ENCODE measurements around the gene PAPPA2. TPM values are rescaled to one million over a fixed set of nuclear protein-coding genes. Genes with fewer than 3 reads are reported as not detected.

PAPPA2 gene
- total and polyA plus RNA-seq, 2 of the 8 experiments (the other 6 are each of a cell fraction or from before 2014, with no cell fraction given): 0.08 to 0.88 TPM

DNA sequence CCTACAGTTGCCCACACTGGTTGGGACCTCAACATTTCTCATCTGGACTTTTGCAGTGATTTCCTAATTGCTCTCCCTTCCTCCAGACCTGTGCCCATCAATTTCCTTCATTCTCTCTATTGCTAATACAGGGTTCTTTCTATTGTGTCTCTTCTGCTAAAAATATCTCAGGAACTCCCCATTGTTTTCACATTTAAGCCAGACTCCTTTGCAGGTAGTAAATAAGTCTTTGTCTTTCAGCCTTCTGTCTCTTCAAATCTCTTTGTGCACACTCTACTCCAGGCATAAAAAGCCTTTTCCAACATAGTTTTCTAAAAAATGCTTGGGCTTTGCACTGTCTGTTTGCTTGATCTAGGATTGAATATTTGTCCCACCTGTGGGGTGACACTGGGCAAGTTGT, 340.6 kb downstream of the PAPPA2 start:
- H3K27me3 ChIP-seq (replicated peaks in 1 of 4; ENCODE audit: control insufficient read depth in 3 of 4, extremely low read depth in 1 of 4, insufficient read depth in 3 of 4, low read length in 3 of 4): no peaks in the 10 kb centered on the region
- no peak overlapping the region for H4K5ac ChIP-seq (ENCODE audit: insufficient read length, low read depth, low read length)
- H3K56ac ChIP-seq (replicated peaks; ENCODE audit: insufficient read length, low read depth, low read length): no peak overlapping the region
- H3K4me2 ChIP-seq (ENCODE audit: insufficient read depth in 1 of 2, low read depth in 2 of 2, low read length in 2 of 2): no peak overlapping the region
- no peak overlapping the region for H2AK5ac ChIP-seq (ENCODE audit: low read depth, low read length)
- H2AFZ ChIP-seq (ENCODE audit: low read length): no peak overlapping the region
- no peak overlapping the region for H3K4me3 ChIP-seq (ENCODE audit: extremely low read depth in 1 of 4, insufficient read depth in 2 of 4, low read depth in 3 of 4, low read length in 4 of 4)
- no peak overlapping the region for H3K4ac ChIP-seq (replicated peaks; ENCODE audit: insufficient read length, low read depth, low read length)
- TF ChIP-seq JUN (IDR thresholded peaks at IDR 0.05; ENCODE audit: low read depth, low read length) (no peak), CREB1 (IDR thresholded peaks at IDR 0.05) (no peak), CBX8 (IDR thresholded peaks at IDR 0.05; ENCODE audit: borderline replicate concordance, low read depth, low read length) (no peak), RFX5 (IDR thresholded peaks at IDR 0.05; ENCODE audit: borderline replicate concordance, low read depth, low read length) (no peak), TCF12 (IDR thresholded peaks at IDR 0.05; ENCODE audit: low read depth, low read length) (no peak), SIX5 (IDR thresholded peaks at IDR 0.05; ENCODE audit: low read depth, low read length) (no peak), SAP30 (IDR thresholded peaks at IDR 0.05; ENCODE audit: insufficient read depth, insufficient replicate concordance, low read length) (no peak), HDAC6 (IDR thresholded peaks at IDR 0.05; ENCODE audit: low read depth, low read length) (no peak)
- TF ChIP-seq, protein P1, sequence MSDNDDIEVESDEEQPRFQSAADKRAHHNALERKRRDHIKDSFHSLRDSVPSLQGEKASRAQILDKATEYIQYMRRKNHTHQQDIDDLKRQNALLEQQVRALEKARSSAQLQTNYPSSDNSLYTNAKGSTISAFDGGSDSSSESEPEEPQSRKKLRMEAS (IDR thresholded peaks at IDR 0.05): no peak
- no peak overlapping the region for H2BK12ac ChIP-seq (ENCODE audit: low read depth, low read length)
- no peaks in the 10 kb centered on the region for H3K79me2 ChIP-seq (ENCODE audit: control insufficient read depth in 1 of 2, insufficient read depth in 2 of 2, low read length in 2 of 2)
- no peak for DNase-seq (ENCODE audit: low read depth in 1 of 2, low spot score in 2 of 2)
- H3K18ac ChIP-seq (ENCODE audit: extremely low read depth, low read length): no peak overlapping the region
- no peaks in the 10 kb centered on the region for H3K79me1 ChIP-seq (ENCODE audit: low read depth, low read length)
- H3K23me2 ChIP-seq (ENCODE audit: low read depth, low read length): no peaks in the 10 kb centered on the region
- H2BK20ac ChIP-seq (ENCODE audit: low read length): 0 out of 2 replicates have a peak overlapping the region, but pooled peaks have one; percentile 13
- H2BK120ac ChIP-seq (replicated peaks; ENCODE audit: low read depth, low read length): no peak overlapping the region
- H4K8ac ChIP-seq (ENCODE audit: extremely low read depth, insufficient read depth, low read length): no peak overlapping the region
- no peak overlapping the region for H3K9ac ChIP-seq (replicated peaks in 1 of 4; ENCODE audit: extremely low read depth in 1 of 4, low read depth in 3 of 4, low read length in 3 of 4)
- no peaks in the 10 kb centered on the region for H3K9me3 ChIP-seq (ENCODE audit: insufficient read depth in 2 of 2, low read depth in 1 of 2, low read length in 1 of 2)
- no peak overlapping the region for H3K23ac ChIP-seq (ENCODE audit: insufficient read length)
- no peak overlapping the region for H3K14ac ChIP-seq (ENCODE audit: insufficient read length)
- POLR2A ChIA-PET (ENCODE audit: partially characterized antibody): no interaction called here
- CTCF ChIA-PET (ENCODE audit: partially characterized antibody): interaction anchor here (1.7 kb wide), 1 partner anchor 243 kb away, joined by 3 read pairs; no protein-coding TSS in a partner anchor
- no peak overlapping the region for H2BK15ac ChIP-seq (ENCODE audit: low read length)
- H3K27ac ChIP-seq (ENCODE audit: low read depth, low read length): no peak overlapping the region
- H4K91ac ChIP-seq (replicated peaks; ENCODE audit: insufficient read length, low read length): no peak overlapping the region
- H3K4me1 ChIP-seq (replicated peaks in 1 of 4; ENCODE audit: control insufficient read depth in 3 of 4, insufficient read depth in 4 of 4, low read length in 3 of 4): peaks cover 0 to 4% (median 3%) of the 10 kb centered on the region in 4 experiments; a peak in 3 of 7 replicates
- H3K36me3 ChIP-seq (ENCODE audit: control insufficient read depth in 2 of 4, insufficient read depth in 4 of 4, low read length in 3 of 4): no peaks in the 10 kb centered on the region
- FAIRE-seq: no peak
- no peaks in the 10 kb centered on the region for H4K20me1 ChIP-seq (replicated peaks in 1 of 2; ENCODE audit: control insufficient read depth in 1 of 2, insufficient read depth in 2 of 2, low read length in 2 of 2)
- H2BK5ac ChIP-seq (ENCODE audit: low read depth, low read length): no peak overlapping the region
